ENCODE data around the gene DNAH5. TPM values are rescaled to one million over a fixed set of nuclear protein-coding genes. Genes with fewer than 3 reads are reported as not detected.

DNAH5 gene
- total RNA-seq, 4 donors from 2014 or later: 0.31 to 1.4 (median 1.0) TPM

GRCh38 chr5:13783726-13784125 lies 160.8 kb downstream of the DNAH5 start:
- Histone ChIP-seq H3K27ac (no peak overlapping the region), H3K4me1 (no peaks in the 10 kb centered on the region), H3K4me3 (no peak overlapping the region), H3K27me3 (no peaks in the 10 kb centered on the region), H3K36me3 (no peaks in the 10 kb centered on the region), H3K9me3 (no peaks in the 10 kb centered on the region)
- ATAC-seq: no peak
- 44 to 47% methylated on average over 9 of the region's 10 CpGs for WGBS, 2 donors (ENCODE audit: low coverage in 1 of 2)
- TF ChIP-seq CTCF (IDR thresholded peaks at IDR 0.05) (no peak), POLR2A (IDR thresholded peaks at IDR 0.05) (no peak)

GRCh38 chr5:13780081-13780480 lies 164.4 kb downstream of the DNAH5 start:
- no peaks in the 10 kb centered on the region for H3K9me3 ChIP-seq
- no peak overlapping the region for H3K4me3 ChIP-seq
- no peak for ATAC-seq
- H3K27me3 ChIP-seq: no peaks in the 10 kb centered on the region
- H3K36me3 ChIP-seq: no peaks in the 10 kb centered on the region
- WGBS, 2 donors (ENCODE audit: low coverage in 1 of 2): 100% methylated on average over 1 of the region's 1 CpG
- no peak overlapping the region for H3K27ac ChIP-seq
- no peaks in the 10 kb centered on the region for H3K4me1 ChIP-seq
- TF ChIP-seq CTCF (IDR thresholded peaks at IDR 0.05): no peak
- TF ChIP-seq POLR2AphosphoS5 (IDR thresholded peaks at IDR 0.05): no peak
- TF ChIP-seq POLR2A (IDR thresholded peaks at IDR 0.05): no peak
- TF ChIP-seq EP300 (IDR thresholded peaks at IDR 0.05): no peak

- Histone ChIP-seq H3K4me3 (no peak overlapping the region), H3K27ac (no peak overlapping the region), H3K36me3 (no peaks in the 10 kb centered on the region), H3K27me3 (no peaks in the 10 kb centered on the region), H3K9me3 (no peaks in the 10 kb centered on the region), H3K4me1 (no peaks in the 10 kb centered on the region)
- no peak for TF ChIP-seq POLR2A (IDR thresholded peaks at IDR 0.05)
- no peak for TF ChIP-seq EP300 (IDR thresholded peaks at IDR 0.05)
- TF ChIP-seq CTCF (IDR thresholded peaks at IDR 0.05): no peak
- TF ChIP-seq POLR2AphosphoS5 (IDR thresholded peaks at IDR 0.05): no peak
- WGBS, 2 donors (ENCODE audit: low coverage in 1 of 2): 72 to 75% methylated on average over 2 of the region's 2 CpGs
- no peak for ATAC-seq
Measured at GRCh38 chr5:13773649-13774048, 170.8 kb downstream of the DNAH5 start.

- Histone ChIP-seq H3K4me3 (no peak overlapping the region), H3K9me3 (no peaks in the 10 kb centered on the region), H3K4me1 (no peaks in the 10 kb centered on the region), H3K36me3 (no peaks in the 10 kb centered on the region), H3K27ac (no peak overlapping the region), H3K27me3 (no peaks in the 10 kb centered on the region)
- TF ChIP-seq POLR2A (IDR thresholded peaks at IDR 0.05): no peak
- no peak for TF ChIP-seq POLR2AphosphoS5 (IDR thresholded peaks at IDR 0.05)
- no peak for TF ChIP-seq CTCF (IDR thresholded peaks at IDR 0.05)
- no peak for TF ChIP-seq EP300 (IDR thresholded peaks at IDR 0.05)
- WGBS, 2 donors (ENCODE audit: low coverage in 1 of 2): 64% methylated on average over 1 of the region's 1 CpG; no CpG with 5 or more reads in 1 of the 2 donors
- no peak for ATAC-seq
Measured at GRCh38 chr5:13771011-13771571, 173.4 kb downstream of the DNAH5 start.

- Histone ChIP-seq H3K27me3 (no peaks in the 10 kb centered on the region), H3K36me3 (no peaks in the 10 kb centered on the region), H3K27ac (no peak overlapping the region), H3K4me1 (no peaks in the 10 kb centered on the region), H3K4me3 (no peak overlapping the region), H3K9me3 (no peaks in the 10 kb centered on the region)
- no peak for ATAC-seq
- TF ChIP-seq POLR2AphosphoS5 (IDR thresholded peaks at IDR 0.05): no peak
- TF ChIP-seq CTCF (IDR thresholded peaks at IDR 0.05): no peak
- no peak for TF ChIP-seq POLR2A (IDR thresholded peaks at IDR 0.05)
- TF ChIP-seq EP300 (IDR thresholded peaks at IDR 0.05): no peak
- WGBS, 2 donors (ENCODE audit: low coverage in 1 of 2): 43 to 45% methylated on average over 2 to 3 of the region's 3 CpGs
Measured at GRCh38 chr5:13766236-13766635, 178.3 kb downstream of the DNAH5 start.
